ENCODE measurements around the gene SMTN. TPM values are rescaled to one million over a fixed set of nuclear protein-coding genes. Genes with fewer than 3 reads are reported as not detected.
"Not testable (repeated sequence)": the region's sequence is repeated elsewhere in the genome, so short reads cannot be mapped to it uniquely, and the experiment has no call there.

The SMTN gene
- total RNA-seq, 2 donors from 2014 or later, result 62.6 to 141 TPM

DNA sequence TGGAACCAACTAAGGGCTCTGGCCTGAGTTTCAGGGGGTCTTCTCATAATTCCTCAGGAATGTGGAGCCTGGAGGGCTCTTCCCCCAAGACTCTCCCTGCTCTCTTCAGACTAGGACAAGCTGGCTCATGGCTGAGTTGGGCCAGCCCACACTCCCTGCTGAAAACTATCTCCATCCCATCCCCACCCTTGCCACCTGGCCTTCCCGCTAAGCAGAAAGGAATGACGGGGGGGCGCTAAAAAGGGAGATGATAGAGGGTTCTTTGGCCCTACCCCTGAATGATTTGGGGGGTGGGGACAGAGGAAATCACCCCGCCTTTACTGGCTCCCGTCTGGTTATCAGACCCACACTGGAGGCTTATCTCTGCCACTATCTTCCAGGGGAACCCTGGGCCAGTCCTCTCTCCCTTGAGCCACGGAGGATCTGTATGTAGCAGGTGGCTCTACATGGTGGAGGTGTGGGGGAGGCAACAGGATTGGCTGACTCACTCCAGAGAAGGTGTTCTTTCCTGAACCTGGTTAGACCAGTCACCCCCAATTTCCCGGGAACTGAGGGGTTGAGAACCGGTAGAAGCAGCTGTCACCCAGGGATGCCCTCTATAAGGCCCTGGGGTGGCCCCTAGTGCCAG, 5.7 kb downstream of the SMTN start:
- no peak for DNase-seq
- intact Hi-C loops (cut with DNase I, micrococcal nuclease), result no loop called here
- no peak for ATAC-seq

DNA sequence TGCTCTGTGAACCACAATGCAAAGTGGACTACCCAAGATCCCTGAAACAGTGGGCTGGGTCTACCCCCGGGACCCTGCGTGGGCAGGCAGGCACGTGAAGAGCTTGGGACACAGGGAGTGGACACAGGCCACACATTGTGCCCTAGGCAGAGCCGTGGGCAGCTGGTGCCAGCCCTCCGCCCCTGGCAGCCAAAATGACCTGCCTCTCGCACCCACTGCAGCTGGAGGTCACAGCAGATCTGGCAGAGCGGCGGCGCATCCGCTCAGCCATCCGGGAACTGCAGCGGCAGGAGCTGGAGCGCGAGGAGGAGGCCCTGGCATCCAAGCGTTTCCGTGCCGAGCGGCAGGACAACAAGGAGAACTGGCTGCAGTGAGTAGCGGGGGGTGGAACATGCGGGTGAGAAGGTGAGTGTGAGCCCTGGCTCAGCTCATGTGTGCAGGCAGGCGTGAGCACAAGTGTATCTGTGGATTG, 6.7 kb downstream of the SMTN start:
- ATAC-seq (no peak), DNase-seq (no peak)
- intact Hi-C loops (cut with DNase I, micrococcal nuclease), result no loop called here

DNA sequence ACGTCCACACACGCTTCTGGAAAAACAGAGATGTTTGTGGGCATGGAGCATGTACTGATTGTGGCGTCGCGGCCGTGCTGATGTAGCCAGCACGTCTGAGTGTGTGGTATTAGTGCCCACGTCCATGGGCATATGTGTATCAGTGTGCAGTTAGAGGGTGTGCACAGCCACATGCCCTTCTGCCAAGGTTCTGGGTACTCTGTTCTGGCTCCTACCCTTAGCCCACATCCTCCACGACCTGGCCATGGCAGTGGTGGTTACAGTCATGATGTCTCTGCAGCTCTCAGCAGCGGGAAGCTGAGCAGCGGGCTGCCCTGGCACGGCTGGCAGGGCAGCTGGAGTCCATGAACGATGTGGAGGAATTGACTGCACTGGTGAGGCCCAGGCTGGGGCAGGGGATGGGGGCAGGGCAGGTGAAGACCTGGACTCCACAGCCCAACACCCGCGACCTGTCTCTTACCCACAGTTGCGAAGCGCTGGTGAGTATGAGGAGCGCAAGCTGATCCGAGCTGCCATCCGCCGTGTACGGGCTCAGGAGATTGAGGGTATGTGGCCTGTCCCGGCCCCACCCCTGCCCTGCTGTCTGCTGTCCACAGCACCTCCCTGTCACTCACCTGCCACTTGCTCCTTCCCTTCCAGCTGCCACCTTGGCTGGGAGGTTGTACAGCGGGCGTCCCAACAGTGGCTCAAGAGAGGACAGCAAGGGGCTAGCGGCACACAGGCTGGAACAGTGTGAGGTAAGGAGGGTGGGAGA, 7.3 kb downstream of the SMTN start:
- intact Hi-C loops (cut with DNase I, micrococcal nuclease), result no loop called here
- DNase-seq (no peak), ATAC-seq (no peak)

DNA sequence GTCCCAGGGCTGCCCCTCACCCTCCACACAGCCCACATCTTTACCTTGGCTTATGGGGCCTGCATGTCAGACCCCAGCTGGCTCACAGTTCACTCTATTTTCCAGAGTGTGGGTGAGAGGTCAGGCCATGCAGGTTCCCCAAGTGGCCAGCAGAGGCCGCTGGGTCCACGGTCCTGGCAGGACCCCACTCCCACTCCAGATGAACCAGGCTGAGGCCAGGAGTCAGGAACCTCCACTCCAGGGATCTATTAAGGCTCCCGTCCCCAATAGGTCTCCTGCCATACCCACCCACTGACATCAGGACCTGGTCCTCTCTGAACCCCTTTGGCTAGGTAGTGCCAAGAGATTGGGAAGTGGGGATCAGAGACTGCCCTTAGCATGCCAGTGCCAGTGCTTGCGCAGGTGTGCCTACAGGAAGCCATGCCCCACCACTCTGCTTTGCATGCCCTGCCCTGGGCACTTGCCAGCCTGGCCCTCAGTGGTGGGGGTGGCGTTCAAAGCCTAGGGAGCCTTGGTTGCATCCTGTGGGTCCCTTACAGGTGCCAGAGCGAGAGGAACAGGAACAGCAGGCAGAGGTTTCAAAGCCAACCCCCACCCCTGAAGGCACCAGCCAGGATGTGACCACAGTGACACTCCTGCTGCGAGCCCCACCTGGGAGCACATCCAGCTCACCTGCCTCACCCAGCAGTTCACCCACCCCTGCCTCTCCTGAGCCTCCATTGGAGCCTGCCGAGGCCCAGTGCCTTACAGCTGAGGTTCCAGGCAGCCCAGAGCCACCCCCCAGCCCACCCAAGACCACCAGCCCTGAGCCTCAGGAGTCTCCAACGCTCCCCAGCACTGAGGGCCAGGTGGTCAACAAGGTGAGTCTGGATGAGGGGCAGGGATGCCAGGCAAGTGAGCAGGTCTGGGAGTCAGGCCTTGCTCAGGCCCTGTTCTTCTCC, 8.3 kb downstream of the SMTN start:
- intact Hi-C loops (cut with DNase I, micrococcal nuclease), result loop anchor here in 1 of 2 donors (10.0 kb wide), 1 partner anchor 145 kb away; no protein-coding TSS in a partner anchor
- ATAC-seq (peak; percentile 25), DNase-seq (no peak)

DNA sequence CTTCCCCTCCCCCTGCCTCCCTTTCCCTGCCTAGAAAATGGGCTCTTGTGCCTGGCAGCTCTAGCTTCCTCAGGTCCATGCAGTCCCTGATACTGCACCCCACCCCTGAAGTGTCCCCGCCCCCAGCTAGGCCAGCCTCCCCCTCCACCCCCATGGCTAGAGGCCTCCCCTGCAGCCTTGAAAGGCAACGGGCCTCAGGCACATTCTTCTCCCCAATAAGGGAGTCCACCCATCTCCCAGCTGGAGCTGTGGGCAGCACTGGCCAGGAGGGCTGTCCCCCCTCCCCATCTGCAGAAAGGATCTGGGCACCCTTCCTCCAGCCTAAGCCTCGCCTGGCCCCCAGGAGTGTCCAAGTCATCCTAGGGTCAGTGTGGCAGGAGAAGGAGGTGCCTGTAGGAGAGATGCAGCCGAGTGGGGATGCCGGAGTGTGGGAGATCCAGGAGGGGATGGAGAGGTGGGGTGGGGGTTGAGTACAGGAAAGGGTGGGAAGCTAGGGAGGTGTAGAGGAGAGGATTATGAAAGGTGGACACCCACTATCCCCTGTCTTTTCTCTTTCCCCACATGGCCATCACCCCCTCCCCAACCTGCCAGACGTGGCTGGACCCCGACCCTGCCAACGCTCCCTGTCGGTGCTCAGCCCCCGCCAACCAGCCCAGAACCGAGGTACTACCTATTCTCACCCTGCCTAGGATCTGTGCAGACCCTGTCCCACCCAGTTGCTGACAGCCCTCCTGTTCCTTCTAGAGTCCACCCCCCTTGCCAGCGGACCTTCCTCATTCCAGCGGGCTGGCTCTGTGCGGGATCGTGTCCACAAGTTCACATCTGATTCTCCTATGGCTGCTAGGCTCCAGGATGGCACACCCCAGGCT, 9.3 kb downstream of the SMTN start:
- peak in 1 of 2 donors; percentile 84 for DNase-seq
- intact Hi-C loops (cut with DNase I, micrococcal nuclease), result loop anchor here in 1 of 2 donors (10.0 kb wide), 1 partner anchor 146 kb away; no protein-coding TSS in a partner anchor
- peak; percentile 1 for ATAC-seq

DNA sequence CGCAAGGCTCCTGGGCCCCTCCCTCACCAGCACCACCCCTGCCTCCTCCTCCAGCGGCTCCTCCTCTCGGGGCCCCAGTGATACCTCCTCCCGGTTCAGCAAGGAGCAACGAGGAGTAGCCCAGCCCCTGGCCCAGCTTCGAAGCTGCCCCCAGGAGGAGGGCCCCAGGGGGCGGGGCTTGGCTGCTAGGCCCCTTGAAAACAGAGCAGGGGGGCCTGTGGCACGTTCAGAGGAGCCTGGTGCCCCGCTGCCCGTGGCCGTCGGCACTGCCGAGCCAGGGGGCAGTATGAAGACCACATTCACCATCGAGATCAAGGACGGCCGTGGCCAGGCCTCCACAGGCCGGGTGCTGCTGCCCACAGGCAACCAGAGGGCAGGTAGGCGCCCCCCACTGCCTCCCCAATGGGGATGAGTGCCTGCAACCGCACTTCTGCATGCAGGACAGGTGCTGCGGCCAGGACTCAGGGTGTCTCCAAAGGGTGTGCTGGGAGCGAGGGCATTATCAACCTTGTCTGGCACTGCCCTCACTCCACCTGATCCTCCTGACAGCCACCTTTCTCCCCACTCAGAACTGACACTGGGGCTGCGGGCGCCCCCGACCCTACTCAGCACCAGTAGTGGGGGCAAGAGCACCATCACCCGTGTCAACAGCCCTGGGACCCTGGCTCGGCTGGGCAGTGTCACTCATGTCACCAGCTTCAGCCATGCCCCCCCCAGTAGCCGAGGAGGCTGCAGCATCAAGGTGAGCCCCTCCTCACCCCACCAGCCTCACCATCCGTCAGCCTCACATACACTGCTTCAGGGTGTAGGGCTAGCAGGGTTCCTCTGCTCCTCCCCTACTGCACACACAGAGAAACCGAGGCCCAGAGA, 10.2 kb downstream of the SMTN start:
- intact Hi-C loops (cut with DNase I, micrococcal nuclease), result loop anchor here in 1 of 2 donors (10.0 kb wide), 1 partner anchor 147 kb away; no protein-coding TSS in a partner anchor

DNA sequence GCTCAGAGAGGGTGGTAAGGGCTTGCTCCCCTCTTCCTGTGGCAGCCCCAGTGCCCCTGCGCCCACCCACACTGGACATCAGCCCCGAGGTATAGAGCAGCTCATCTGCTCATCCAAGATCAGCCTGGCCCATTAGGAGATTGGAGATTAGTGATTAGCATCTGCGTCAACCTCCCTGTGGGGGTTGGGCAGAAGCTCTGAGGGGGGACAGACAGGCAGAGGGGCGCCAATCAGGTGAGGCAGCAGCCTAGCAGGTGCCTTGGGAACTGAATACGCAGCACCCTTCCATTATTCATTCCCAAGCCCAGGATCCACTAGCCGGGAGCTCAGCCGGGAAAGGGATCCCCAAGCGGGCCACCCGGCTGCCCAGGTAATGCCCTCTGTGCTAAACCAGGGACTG, 11.0 kb downstream of the SMTN start:
- ATAC-seq, result no peak
- intact Hi-C loops (cut with DNase I, micrococcal nuclease), result loop anchor here in 1 of 2 donors (10.0 kb wide), 1 partner anchor 147 kb away; no protein-coding TSS in a partner anchor
- DNase-seq, result no peak

More for the DNA sequence above, 10.2 kb downstream of the SMTN start:
- ATAC-seq, result peak; percentile 10
- peak in 1 of 2 donors; percentile 81 for DNase-seq

DNA sequence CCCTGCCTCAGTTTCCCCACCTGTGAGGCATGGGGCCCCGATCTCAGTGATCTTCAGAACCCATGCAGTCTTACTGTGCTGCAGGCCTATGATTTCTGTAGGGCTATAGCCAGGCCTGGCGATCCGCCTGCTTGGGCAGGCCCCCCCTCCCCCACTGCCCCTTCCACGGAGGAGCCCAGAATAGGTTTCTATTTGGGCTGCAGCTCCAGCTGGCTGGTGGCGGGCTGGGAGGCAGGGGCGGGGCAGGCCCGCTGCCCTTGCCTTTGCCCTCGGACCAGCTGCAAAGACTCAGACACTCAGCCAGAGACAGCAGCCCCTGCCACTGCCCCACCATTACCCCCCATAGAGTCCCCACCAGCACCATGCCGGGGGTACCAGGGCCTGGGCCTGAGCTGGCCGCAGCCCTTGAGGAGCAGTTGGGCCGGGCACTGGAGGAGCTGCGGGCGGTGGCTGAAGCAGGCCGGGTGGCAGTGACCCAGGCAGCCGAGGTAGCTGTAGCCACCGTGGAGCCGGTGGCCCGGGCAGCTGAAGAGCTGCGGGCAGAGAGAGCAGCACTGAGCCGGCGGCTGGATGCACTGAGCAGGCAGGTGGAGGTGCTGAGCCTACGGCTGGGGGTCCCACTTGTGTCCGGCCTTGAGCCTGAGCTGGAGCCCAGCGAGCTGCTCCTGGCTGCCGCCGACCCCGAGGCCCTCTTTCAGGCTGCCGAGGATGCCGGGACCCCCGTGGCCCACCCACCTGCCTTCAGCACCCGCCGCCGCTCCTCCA, 12.2 kb downstream of the SMTN start:
- intact Hi-C loops (cut with DNase I, micrococcal nuclease), result loop anchor here in 1 of 2 donors (10.0 kb wide), 1 partner anchor 148 kb away; no protein-coding TSS in a partner anchor
- ATAC-seq (no peak), DNase-seq (peak in 1 of 2 donors; percentile 73)

DNA sequence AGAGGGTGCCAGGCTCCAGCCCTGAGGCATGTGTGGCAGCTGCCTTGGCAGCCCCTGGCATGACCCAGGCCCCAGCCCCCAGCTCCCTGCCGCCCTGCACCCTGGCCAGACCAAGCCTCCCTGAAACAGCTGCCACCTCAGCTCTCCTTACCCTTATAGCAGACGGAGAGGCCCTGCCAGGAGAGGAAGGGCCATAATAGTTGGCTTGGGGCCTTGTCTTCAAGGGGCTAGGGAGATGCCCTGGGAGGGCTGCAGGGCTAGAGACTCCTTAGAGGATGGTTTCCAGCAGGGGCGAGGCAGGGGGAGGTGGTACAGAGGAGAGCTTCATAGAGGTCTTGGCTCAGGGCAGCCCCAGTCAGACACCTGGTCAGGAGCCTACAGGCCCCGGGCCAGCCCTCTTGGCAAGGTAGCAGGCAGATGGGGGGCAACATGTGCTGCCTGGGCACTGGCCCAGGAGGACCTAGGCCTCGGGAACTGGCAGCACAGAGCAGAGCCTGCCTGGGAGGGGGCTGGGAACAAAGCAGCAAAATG, 13.0 kb downstream of the SMTN start:
- DNase-seq (no peak), ATAC-seq (no peak)
- intact Hi-C loops (cut with DNase I, micrococcal nuclease), result loop anchor here in 1 of 2 donors (10.0 kb wide), 1 partner anchor 149 kb away; no protein-coding TSS in a partner anchor

DNA sequence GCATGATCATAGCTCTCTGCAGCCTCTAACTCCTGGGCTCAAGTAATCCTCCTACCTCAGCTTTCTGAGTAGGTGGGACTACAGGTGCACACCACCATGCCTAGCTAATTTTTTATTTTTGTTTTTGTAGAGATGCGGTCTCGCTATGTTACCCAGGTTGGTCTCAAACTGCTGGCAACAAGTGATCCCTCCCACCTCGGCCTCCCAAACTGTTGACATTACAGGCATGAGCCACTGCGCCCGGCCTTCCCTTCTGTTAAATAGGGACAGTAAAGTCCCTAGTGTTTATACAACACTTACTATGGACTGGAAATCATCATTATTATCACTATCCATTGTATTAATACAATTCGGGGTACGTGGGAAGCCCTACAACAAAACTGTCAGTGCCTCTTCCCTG, 13.6 kb downstream of the SMTN start:
- intact Hi-C loops (cut with DNase I, micrococcal nuclease), result loop anchor here in 1 of 2 donors (10.0 kb wide), 1 partner anchor 150 kb away; no protein-coding TSS in a partner anchor
- ATAC-seq, result no peak

DNA sequence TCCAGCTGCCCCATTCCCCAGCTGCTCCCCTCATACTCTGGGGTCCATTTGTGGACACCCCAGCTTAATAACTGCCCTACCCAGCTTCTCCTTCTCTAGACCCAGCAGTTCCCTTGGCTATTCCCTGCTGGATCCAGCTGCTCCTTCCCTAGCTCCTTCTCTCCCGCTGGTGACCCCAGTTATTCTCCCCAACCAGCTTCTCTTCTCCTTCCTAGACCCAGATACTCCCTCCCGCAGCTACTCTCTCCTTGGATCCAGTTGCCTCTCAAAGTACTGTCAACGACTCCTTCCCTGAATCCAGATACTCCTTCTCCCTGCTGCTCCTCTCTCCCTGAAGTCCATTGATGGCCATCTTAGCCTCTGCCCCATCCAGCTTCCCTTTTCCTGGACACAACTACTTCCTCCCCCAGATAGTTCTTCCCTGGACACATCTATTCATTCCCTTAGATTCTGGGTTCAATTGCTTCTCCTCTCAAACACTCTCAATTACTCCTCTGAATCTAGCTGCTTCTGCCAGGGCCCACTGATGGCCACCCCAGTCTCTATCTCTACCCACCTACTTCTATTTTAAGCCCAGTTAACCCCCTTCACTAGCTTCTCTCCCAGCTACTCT, 14.6 kb downstream of the SMTN start:
- DNase-seq (no peak), ATAC-seq (no peak)
- intact Hi-C loops (cut with DNase I, micrococcal nuclease), result loop anchor here in 1 of 2 donors (10.0 kb wide), 1 partner anchor 151 kb away; no protein-coding TSS in a partner anchor

More for the DNA sequence above, 13.6 kb downstream of the SMTN start:
- DNase-seq, result no peak

DNA sequence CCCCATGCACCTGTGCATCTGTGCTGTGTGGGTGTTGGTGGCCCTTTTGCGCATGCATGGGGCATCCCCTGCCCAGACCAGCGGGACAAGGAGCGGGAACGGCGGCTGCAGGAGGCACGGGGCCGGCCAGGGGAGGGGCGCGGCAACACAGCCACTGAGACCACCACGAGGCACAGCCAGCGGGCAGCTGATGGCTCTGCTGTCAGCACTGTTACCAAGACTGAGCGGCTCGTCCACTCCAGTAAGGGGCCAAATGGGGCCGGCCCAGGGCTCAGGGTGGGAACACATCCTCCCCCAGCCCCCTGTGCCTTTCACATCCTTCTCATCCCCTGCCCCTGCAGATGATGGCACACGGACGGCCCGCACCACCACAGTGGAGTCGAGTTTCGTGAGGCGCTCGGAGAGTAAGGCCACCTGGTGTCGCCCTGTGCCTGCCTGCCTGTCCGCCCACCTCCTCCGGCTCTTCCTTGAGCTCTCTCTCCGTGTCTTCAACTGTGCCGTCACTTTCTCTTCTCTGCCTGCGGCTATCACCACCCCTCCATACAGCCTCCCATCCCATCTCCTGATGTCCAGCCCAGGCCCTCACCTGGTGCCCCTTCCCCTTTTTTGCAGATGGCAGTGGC, 15.7 kb downstream of the SMTN start:
- ATAC-seq, result no peak
- DNase-seq, result no peak
- intact Hi-C loops (cut with DNase I, micrococcal nuclease), result loop anchor here in 1 of 2 donors (10.0 kb wide), 1 partner anchor 152 kb away; no protein-coding TSS in a partner anchor

DNA sequence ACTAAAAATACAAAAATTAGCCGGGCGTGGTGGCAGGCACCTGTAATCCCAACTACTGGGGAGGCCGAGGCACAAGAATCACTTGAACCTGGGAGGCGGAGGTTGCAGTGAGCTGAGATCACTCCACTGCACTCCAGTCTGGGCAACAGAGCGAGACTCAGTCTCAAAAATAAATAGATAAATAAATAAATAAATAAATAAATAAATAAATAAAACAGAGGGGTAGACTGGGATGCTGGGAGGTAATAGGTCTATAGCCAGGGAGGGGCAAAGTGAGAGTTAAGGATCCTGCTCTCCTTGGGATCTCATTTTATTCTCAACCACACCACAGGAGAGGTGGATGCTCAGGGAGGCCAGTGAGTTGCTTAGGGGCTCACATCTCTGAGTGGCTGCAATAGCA, 16.4 kb downstream of the SMTN start:
- DNase-seq, ATAC-seq: not testable (repeated sequence)
- intact Hi-C loops (cut with DNase I, micrococcal nuclease), result loop anchor here in 1 of 2 donors (10.0 kb wide), 1 partner anchor 153 kb away; no protein-coding TSS in a partner anchor

DNA sequence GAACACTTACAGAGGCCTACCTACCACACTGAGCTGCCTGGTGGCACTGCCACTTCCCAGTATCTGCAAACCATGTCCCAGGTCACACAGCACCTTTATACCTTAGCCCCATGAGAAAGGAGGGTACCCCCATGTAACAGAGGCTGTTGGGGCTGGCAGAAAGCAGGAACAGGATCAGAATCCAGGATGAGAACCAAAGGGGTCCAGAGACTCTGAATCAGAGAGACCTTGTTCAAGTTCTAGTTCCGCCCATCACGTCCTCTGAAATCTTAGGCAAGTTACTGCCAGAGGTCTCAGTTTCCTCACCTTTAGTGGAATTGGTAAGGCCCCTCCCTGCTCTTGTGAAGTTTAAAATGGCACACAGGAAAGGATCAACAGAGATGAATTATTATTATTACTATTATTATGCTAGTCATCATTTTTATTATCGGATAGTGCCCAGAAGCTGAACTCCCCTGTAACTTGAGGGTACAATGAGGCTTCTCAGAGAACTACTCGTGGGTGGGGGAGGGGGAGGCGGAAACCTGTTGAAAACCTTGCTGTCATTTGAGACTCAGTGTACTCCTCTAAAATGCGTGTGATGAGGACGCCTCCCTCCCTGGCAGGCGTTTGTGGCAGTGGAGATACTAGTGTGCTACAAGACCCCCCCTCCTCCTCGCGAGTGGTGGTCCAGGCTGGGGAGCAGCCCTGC, 17.0 kb downstream of the SMTN start:
- no peak for DNase-seq
- intact Hi-C loops (cut with DNase I, micrococcal nuclease), result loop anchor here in 1 of 2 donors (10.0 kb wide), 1 partner anchor 153 kb away; no protein-coding TSS in a partner anchor
- ATAC-seq, result no peak

Data from left colon (tissue), 2 donors.